HEK293 (cell line): ENCODE results near the gene DOCK3.

ENCODE experiments used
- CTCF ChIA-PET: fragments of 350-600 bp; formaldehyde crosslinking; extraction: SDS; loops from one replicate; lab custom pipeline; 2021; ENCODE audit warnings: antibody characterized with exemption; lab: Yijun Ruan, JAX
- POLR2A ChIA-PET: fragments of 300-600 bp; formaldehyde crosslinking; extraction: SDS; loops from one replicate; lab custom pipeline; 2020; ENCODE audit warnings: antibody characterized with exemption, inconsistent platforms; lab: Yijun Ruan, JAX
- H3K27ac ChIP-seq: fragments of 200-500 bp; sonication (Bioruptor generic); 2 replicates; pipeline ENCODE4 v1.5.1; 2014; ENCODE audit warnings: low read depth, low read length, control low read depth, inconsistent platforms; ENCODE audit errors: extremely low read depth
- H3K36me3 ChIP-seq, 2 experiments: fragments of 200-500 bp in 1 of 2; sonication (Bioruptor generic) in 1 of 2; 1 replicate in 1 of 2; 2 replicates in 1 of 2; pipeline ENCODE4 v1.5.1; 2014 to 2017; ENCODE audit warnings: inconsistent platforms in 2 of 2, low read length in 2 of 2; ENCODE audit not compliant: control insufficient read depth in 2 of 2, insufficient read depth in 1 of 2
- H3K4me1 ChIP-seq: fragments of 200-500 bp; sonication (Bioruptor generic); 2 replicates; pipeline ENCODE4 v1.5.1; 2014; ENCODE audit warnings: mild to moderate bottlenecking, low read length, inconsistent platforms; ENCODE audit not compliant: control insufficient read depth, insufficient read depth
- H3K4me3 ChIP-seq: 2 replicates; pipeline ENCODE4 v1.5.1; 2011; ENCODE audit warnings: low read depth, mild to moderate bottlenecking, control low read depth, low read length, moderate library complexity
- H3K9me3 ChIP-seq: fragments of 200-500 bp; sonication (Bioruptor generic); 2 replicates; pipeline ENCODE4 v1.5.1; 2014; ENCODE audit warnings: low read depth, low read length, inconsistent platforms; ENCODE audit not compliant: control insufficient read depth, insufficient read depth
- IKZF3 ChIP-seq: fragments of 450-650 bp; IDR thresholded peaks from 2 replicates; pipeline ENCODE4 v1.5.0; 2018; ENCODE audit warnings: missing biosample characterization, mild to moderate bottlenecking, missing genetic modification characterization, moderate library complexity
- KLF10 ChIP-seq: fragments of 450-650 bp; IDR thresholded peaks from 2 replicates; pipeline ENCODE4 v1.5.1; 2018; ENCODE audit warnings: missing biosample characterization, mild to moderate bottlenecking, missing genetic modification characterization
- MEIS1 ChIP-seq: sonication (generic); formaldehyde crosslinking; IDR thresholded peaks from 2 replicates; pipeline ENCODE4 v1.8.1; 2022; ENCODE audit warnings: missing genetic modification reagents, mild to moderate bottlenecking, borderline replicate concordance
- MYNN ChIP-seq: fragments of 450-650 bp; formaldehyde crosslinking; IDR thresholded peaks from 2 replicates; pipeline ENCODE4 v1.5.1; 2016; ENCODE audit warnings: missing biosample characterization, missing genetic modification characterization, borderline replicate concordance
- MZF1 ChIP-seq: fragments of 450-650 bp; formaldehyde crosslinking; IDR thresholded peaks from 2 replicates; pipeline ENCODE4 v1.5.1; 2017; ENCODE audit warnings: missing biosample characterization, missing genetic modification characterization, borderline replicate concordance
- PRDM1 ChIP-seq: fragments of 450-650 bp; formaldehyde crosslinking; IDR thresholded peaks from 2 replicates; pipeline ENCODE4; 2016; ENCODE audit warnings: missing biosample characterization, missing genetic modification characterization
- PRDM2 ChIP-seq: fragments of 450-650 bp; formaldehyde crosslinking; IDR thresholded peaks from 2 replicates; pipeline ENCODE4 v1.5.1; 2016; ENCODE audit warnings: missing biosample characterization, missing genetic modification characterization, borderline replicate concordance
- REPIN1 ChIP-seq: fragments of 450-650 bp; formaldehyde crosslinking; IDR thresholded peaks from 2 replicates; pipeline ENCODE4 v1.5.1; 2017; ENCODE audit warnings: missing biosample characterization, missing genetic modification characterization, low read depth
- TSHZ1 ChIP-seq: fragments of 450-650 bp; formaldehyde crosslinking; IDR thresholded peaks from 2 replicates; pipeline ENCODE4 v1.5.1; 2016; ENCODE audit warnings: missing biosample characterization, missing genetic modification characterization, borderline replicate concordance
- YY1 ChIP-seq: fragments of 450-650 bp; formaldehyde crosslinking; IDR thresholded peaks from 2 replicates; pipeline ENCODE4 v1.5.1; 2018; ENCODE audit warnings: missing biosample characterization, missing genetic modification characterization
- ZBTB1 ChIP-seq: fragments of 450-650 bp; formaldehyde crosslinking; IDR thresholded peaks from 2 replicates; pipeline ENCODE4 v1.5.1; 2016; ENCODE audit warnings: missing biosample characterization, missing genetic modification characterization
- ZFP69B ChIP-seq: fragments of 450-650 bp; formaldehyde crosslinking; IDR thresholded peaks from 2 replicates; pipeline ENCODE4 v1.5.1; 2016; ENCODE audit warnings: missing biosample characterization, missing genetic modification characterization
- ZIC2 ChIP-seq: fragments of 450-650 bp; formaldehyde crosslinking; IDR thresholded peaks from 2 replicates; pipeline ENCODE4 v1.5.1; 2016; ENCODE audit warnings: missing biosample characterization, missing genetic modification characterization
- ZNF155 ChIP-seq: fragments of 450-650 bp; formaldehyde crosslinking; IDR thresholded peaks from 2 replicates; pipeline ENCODE4 v1.5.1; 2016; ENCODE audit warnings: missing biosample characterization, missing genetic modification characterization
- ZNF202 ChIP-seq: fragments of 450-650 bp; formaldehyde crosslinking; IDR thresholded peaks from 2 replicates; pipeline ENCODE4 v1.5.1; 2016; ENCODE audit warnings: missing biosample characterization, missing genetic modification characterization, borderline replicate concordance
- ZNF248 ChIP-seq: fragments of 450-650 bp; formaldehyde crosslinking; IDR thresholded peaks from 2 replicates; pipeline ENCODE4 v1.5.1; 2017; ENCODE audit warnings: missing biosample characterization, missing genetic modification characterization
- ZNF341 ChIP-seq: fragments of 450-650 bp; formaldehyde crosslinking; IDR thresholded peaks from 2 replicates; pipeline ENCODE4; 2016; ENCODE audit warnings: low read depth, missing biosample characterization, missing genetic modification characterization
- ZNF473 ChIP-seq: fragments of 450-650 bp; formaldehyde crosslinking; IDR thresholded peaks from 2 replicates; pipeline ENCODE4 v1.5.1; 2017; ENCODE audit warnings: missing biosample characterization, missing genetic modification characterization
- ZNF510 ChIP-seq: fragments of 450-650 bp; formaldehyde crosslinking; IDR thresholded peaks from 2 replicates; pipeline ENCODE4 v1.5.1; 2018; ENCODE audit warnings: mild to moderate bottlenecking, missing genetic modification characterization, missing biosample characterization; ENCODE audit not compliant: insufficient replicate concordance
- ZNF560 ChIP-seq: fragments of 450-650 bp; formaldehyde crosslinking; IDR thresholded peaks from 2 replicates; pipeline ENCODE4 v1.5.1; 2017; ENCODE audit warnings: missing biosample characterization, missing genetic modification characterization, borderline replicate concordance
- ZNF571 ChIP-seq: fragments of 450-650 bp; formaldehyde crosslinking; IDR thresholded peaks from 2 replicates; pipeline ENCODE4 v1.5.0; 2017; ENCODE audit warnings: missing biosample characterization, missing genetic modification characterization
- ZNF747 ChIP-seq: fragments of 450-650 bp; formaldehyde crosslinking; IDR thresholded peaks from 2 replicates; pipeline ENCODE4 v1.5.1; 2016; ENCODE audit warnings: missing biosample characterization, missing genetic modification characterization
- ZSCAN16 ChIP-seq: fragments of 450-650 bp; formaldehyde crosslinking; IDR thresholded peaks from 2 replicates; pipeline ENCODE4 v1.5.1; 2016; ENCODE audit warnings: missing biosample characterization, missing genetic modification characterization

DOCK3 gene

GRCh38 chr3:51426921-51427320, 752.2 kb downstream of the DOCK3 start:
- H3K36me3 ChIP-seq = peaks cover 15 to 37% of the 10 kb centered on the region in 2 experiments
- CTCF ChIA-PET = interaction anchor here (0.7 to 1.1 kb wide), 2 partner anchors 20 to 37 kb away, joined by 3 to 4 read pairs; no protein-coding TSS in a partner anchor
- no peak for TF ChIP-seq ZSCAN16 (tag by site-specific recombination)
- TF ChIP-seq ZNF248 = no peak
- TF ChIP-seq ZNF560 (tag by site-specific recombination) = no peak
- TF ChIP-seq IKZF3 = no peak
- no peak for TF ChIP-seq ZNF473 (tag by site-specific recombination)
- TF ChIP-seq TSHZ1 (tag by site-specific recombination) = no peak
- no peak for TF ChIP-seq REPIN1 (tag by site-specific recombination)
- TF ChIP-seq ZFP69B = no peak
- TF ChIP-seq ZIC2 (tag by site-specific recombination) = no peak
- TF ChIP-seq ZNF202 = no peak
- TF ChIP-seq ZBTB1 (tag by site-specific recombination) = no peak
- TF ChIP-seq ZNF155 = no peak
- TF ChIP-seq, all 188 proteins: peak for 0
- H3K4me1 ChIP-seq = no peaks in the 10 kb centered on the region
- no peak overlapping the region for H3K27ac ChIP-seq
- POLR2A ChIA-PET = no interaction called here
- H3K4me3 ChIP-seq = no peak overlapping the region
- no peaks in the 10 kb centered on the region for H3K9me3 ChIP-seq

- H3K27ac ChIP-seq = no peak overlapping the region
- ChIA-PET POLR2A (no interaction called here), CTCF (interaction anchor here (0.7 to 1.4 kb wide), 3 partner anchors 23 to 39 kb away, joined by 3 to 4 read pairs (median 3); no protein-coding TSS in a partner anchor)
- no peaks in the 10 kb centered on the region for H3K4me1 ChIP-seq
- no peaks in the 10 kb centered on the region for H3K9me3 ChIP-seq
- H3K36me3 ChIP-seq = peaks cover 9 to 35% of the 10 kb centered on the region in 2 experiments
- no peak for TF ChIP-seq MZF1 (tag by site-specific recombination)
- no peak for TF ChIP-seq PRDM2 (tag by site-specific recombination)
- no peak for TF ChIP-seq MEIS1 (CRISPR knock-in tag)
- TF ChIP-seq ZNF341 (tag by site-specific recombination) = no peak
- TF ChIP-seq MYNN (tag by site-specific recombination) = no peak
- TF ChIP-seq ZNF571 (tag by site-specific recombination) = no peak
- no peak for TF ChIP-seq ZNF510 (tag by site-specific recombination)
- TF ChIP-seq ZNF202 = no peak
- no peak for TF ChIP-seq ZNF747 (tag by site-specific recombination)
- no peak for TF ChIP-seq KLF10
- TF ChIP-seq PRDM1 = no peak
- TF ChIP-seq YY1 (tag by site-specific recombination) = no peak
- no peak overlapping the region for H3K4me3 ChIP-seq
Observed at GRCh38 chr3:51429138-51429537, 754.4 kb downstream of the DOCK3 start.
